OCI-M2 (cell line): Measurements from ENCODE around the gene PHF1.
"Not testable (repeated sequence)": the region's sequence is repeated elsewhere in the genome, so short reads cannot be mapped to it uniquely, and the experiment has no call there.

Source experiments
- DNase-seq: peaks from one replicate; lab custom pipeline; 2025; ENCODE audit not compliant: unreplicated experiment; lab: John Stamatoyannopoulos, UW

PHF1 gene

GRCh38 chr6:33410711-33411631, at the start of gene PHF1:
TSS of gene PHF1 (plus strand) at chr6:33411014. CDS start at chr6:33412264, 1,250 bp downstream.
- DNase-seq: peak; percentile 87

- DNase-seq: not testable (repeated sequence)
Measured at GRCh38 chr6:33363486-33363885, 47.3 kb upstream of the PHF1 start.

GRCh38 chr6:33364475-33365205, 46.2 kb upstream of the PHF1 start:
- peak; percentile 71 for DNase-seq

GRCh38 chr6:33365206-33365971, 45.4 kb upstream of the PHF1 start:
- not testable (repeated sequence) for DNase-seq

- no peak for DNase-seq
Measured at GRCh38 chr6:33367009-33367714, 43.7 kb upstream of the PHF1 start.

- DNase-seq: not testable (repeated sequence)
Measured at GRCh38 chr6:33367715-33368025, 43.1 kb upstream of the PHF1 start.

- DNase-seq: not testable (repeated sequence)
Measured at GRCh38 chr6:33371901-33372300, 38.9 kb upstream of the PHF1 start.

GRCh38 chr6:33372526-33373123, 38.2 kb upstream of the PHF1 start:
- DNase-seq: no peak

- DNase-seq: no peak
Measured at GRCh38 chr6:33373960-33374910, 36.6 kb upstream of the PHF1 start.

GRCh38 chr6:33375143-33375671, 35.6 kb upstream of the PHF1 start:
- no peak for DNase-seq

GRCh38 chr6:33377171-33377570, 33.6 kb upstream of the PHF1 start:
- DNase-seq: no peak

- DNase-seq: not testable (repeated sequence)
Measured at GRCh38 chr6:33379184-33379583, 31.6 kb upstream of the PHF1 start.

GRCh38 chr6:33380272-33380981, 30.4 kb upstream of the PHF1 start:
- no peak for DNase-seq

- DNase-seq: no peak
Measured at GRCh38 chr6:33383427-33384185, 27.2 kb upstream of the PHF1 start.

- DNase-seq: no peak
Measured at GRCh38 chr6:33384581-33385020, 26.2 kb upstream of the PHF1 start.

- no peak for DNase-seq
Measured at GRCh38 chr6:33390173-33390572, 20.6 kb upstream of the PHF1 start.

GRCh38 chr6:33390767-33391277, 20.0 kb upstream of the PHF1 start:
- DNase-seq: no peak
